Neural progenitor cell (in vitro differentiated cells): ENCODE data around the gene SYNDIG1.

Source experiments
- CTCF ChIP-seq: fragments of 200-600 bp; sonication (generic); IDR thresholded peaks from 2 replicates; pipeline ENCODE4 v1.5.1; 2017; ENCODE audit warnings: antibody characterized with exemption, mild to moderate bottlenecking
- EZH2 ChIP-seq: fragments of 200-600 bp; sonication (generic); IDR thresholded peaks from 2 replicates; pipeline ENCODE4 v1.6.1; 2017; ENCODE audit warnings: antibody characterized with exemption, mild to moderate bottlenecking, moderate library complexity
- EZH2phosphoT487 ChIP-seq: fragments of 200-600 bp; sonication (generic); IDR thresholded peaks from 2 replicates; pipeline ENCODE4 v1.6.1; 2017; ENCODE audit warnings: antibody characterized with exemption

GRCh38 chr20:24498641-24499040 lies 29.2 kb downstream of the SYNDIG1 start:
- TF ChIP-seq CTCF (no peak), EZH2 (no peak), EZH2phosphoT487 (no peak)
